Occipital lobe (tissue), 3 donors: ENCODE results near the gene MMP24. TPM values are rescaled to one million over a fixed set of nuclear protein-coding genes. Genes with fewer than 3 reads are reported as not detected.
"Not testable (repeated sequence)": the region's sequence is repeated elsewhere in the genome, so short reads cannot be mapped to it uniquely, and the experiment has no call there.

Experiments used
- DNase-seq: peaks from one replicate; lab custom pipeline; 2025; lab: John Stamatoyannopoulos, UW
- small RNA-seq: library from RNA; depleted of rRNA; stranded (forward); fragments of <200 nt; gene quantifications from one replicate; pipeline ENCODE3, GENCODE V24; 2014
- total RNA-seq: library from RNA; depleted of rRNA; stranded (reverse); fragments of >200 nt; gene quantifications from one replicate; pipeline ENCODE4 v1.2.3, GENCODE V29; 2014

MMP24 gene
- total RNA-seq, 1 donor from 2014 or later, result 76.1 TPM

DNA sequence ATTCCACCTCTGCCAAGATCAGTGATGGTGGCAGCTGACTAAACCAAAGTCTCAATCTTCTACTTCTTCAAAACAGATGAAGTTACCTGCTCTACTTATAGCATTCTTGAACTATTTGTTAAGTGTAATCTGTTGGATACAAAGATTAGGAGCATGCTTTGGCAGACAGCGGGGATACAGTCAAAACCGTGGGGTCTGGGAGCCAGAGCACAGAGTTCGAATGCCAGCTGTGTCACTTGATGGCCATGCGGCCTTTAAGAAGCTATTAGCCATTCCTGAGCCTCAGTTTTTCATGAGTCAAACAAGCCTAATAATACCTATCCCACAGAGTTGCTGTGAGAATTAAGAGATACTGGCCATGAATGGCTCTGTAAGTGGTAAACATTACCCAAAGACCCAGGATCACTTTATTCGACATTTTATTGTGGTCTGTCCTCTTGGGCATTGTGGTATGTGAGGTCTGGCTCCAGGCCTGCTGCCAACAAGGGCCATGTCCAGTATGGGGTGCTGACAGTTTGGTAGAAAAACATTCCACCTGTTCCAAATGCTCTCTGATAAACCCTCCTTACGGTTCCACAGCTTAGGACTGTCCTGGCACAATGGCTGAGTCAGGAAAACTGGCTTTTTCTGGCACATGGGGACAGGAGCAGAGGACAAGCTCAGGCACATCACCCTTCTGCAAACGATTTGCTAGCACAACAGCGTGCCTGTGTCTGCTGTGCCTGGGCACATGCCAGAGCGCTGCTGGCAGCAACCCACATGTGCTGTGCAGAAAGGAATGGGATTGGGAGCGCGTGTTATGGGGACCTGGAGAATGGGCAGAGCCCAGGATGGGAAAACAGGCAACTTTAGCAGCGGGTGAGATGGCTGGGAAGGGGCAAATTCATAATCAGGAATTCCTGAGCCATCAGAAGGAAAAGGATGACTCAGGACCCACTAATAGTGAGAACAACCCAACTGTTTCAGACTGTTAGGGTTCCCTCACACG is 81.5 kb downstream of the MMP24 start:
- DNase-seq, result peak; percentile 50

DNA sequence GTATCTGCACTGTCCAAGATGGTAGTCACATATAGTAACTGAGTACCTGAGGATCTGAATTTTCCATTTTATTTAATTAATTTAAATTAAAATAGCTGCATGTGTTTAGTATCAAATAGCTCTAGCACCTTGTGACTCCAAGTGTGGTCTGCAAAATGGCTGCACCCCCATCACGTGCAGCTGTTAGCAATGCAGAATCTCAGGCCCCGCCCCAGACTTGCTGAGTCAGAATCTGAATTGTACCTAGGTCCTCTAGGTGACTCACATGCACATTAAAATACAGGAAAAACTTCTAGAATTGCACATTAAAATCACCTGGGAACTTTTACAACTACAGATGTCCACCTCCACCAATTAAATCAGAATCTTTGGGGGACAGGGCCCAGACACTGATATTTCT is 84.9 kb downstream of the MMP24 start:
- no peak for DNase-seq

DNA sequence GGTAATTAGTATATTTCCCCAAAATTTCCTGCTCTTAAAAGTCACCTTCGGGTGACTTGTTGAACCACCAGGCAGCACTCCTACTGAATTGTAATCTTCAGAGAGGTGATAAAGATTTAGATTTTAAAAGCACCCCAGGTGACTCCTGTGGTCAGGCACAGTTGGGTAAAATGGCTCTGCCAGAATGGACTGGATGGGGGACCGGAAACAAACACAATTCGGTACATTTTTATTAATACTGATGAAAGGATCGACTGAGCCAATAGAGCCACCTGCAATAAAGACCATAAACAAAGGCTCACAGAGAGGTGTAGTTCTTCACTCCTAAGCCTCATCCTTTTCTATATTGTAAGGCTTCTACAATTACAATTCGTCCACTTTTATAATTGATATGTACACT is 85.3 kb downstream of the MMP24 start:
- no peak for DNase-seq

DNA sequence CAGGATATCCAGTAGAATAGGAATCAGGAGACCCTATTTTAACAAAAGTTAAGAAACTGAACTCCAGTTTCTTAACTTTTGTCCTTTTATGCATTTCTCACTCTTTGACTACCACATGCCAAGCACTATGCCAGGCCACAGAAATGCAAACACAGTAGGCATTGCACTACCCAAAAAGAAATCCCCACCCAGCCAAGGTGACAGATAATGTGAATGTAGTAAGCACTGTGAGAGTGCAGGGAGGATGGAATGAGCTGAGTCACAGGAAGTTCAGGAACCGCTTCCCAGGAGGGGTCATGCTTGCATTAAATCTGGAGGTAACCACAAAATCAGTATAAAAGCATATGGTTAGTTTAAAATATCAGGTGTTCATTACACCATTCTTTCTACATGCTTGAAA is 85.8 kb downstream of the MMP24 start:
- no peak for DNase-seq

DNA sequence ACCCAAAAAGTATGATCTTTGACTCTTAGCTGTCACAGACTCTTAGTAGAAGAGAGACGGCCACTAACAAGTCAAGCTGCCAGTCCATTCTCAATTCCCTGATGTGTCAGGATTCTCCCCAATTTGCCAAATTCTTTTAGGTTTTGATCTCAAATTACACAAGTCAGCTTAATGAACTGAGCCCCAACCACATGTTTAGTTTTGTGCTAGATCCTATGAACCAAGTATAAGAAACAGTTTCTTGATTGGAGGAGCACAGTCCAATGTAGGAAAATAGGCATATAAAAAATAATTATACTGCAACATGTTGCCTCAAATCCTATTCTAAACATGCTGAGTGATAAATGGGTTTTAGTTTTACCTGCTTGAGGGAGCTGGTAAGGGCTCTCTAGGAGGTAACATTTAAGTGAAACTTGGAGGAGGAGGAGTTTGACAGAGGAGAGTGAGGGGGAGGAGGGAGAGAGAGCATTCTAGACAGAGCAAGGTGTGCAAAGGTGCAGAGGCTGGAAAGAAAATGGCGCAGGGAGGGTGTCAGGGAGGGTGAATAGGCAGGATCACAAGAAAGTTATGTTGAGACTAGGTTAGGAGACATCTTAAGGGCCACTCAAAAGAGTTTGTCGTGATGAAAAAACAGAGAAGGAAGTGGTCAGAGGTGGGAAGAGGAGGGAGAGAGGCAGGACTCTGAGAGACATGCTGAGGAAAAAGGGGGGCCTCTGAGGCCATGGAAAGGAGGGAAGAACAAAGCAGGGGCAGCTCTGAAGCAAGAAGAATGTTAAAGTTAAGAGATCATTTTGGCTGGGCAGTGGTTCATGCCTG is 88.5 kb downstream of the MMP24 start:
- DNase-seq, result no peak

DNA sequence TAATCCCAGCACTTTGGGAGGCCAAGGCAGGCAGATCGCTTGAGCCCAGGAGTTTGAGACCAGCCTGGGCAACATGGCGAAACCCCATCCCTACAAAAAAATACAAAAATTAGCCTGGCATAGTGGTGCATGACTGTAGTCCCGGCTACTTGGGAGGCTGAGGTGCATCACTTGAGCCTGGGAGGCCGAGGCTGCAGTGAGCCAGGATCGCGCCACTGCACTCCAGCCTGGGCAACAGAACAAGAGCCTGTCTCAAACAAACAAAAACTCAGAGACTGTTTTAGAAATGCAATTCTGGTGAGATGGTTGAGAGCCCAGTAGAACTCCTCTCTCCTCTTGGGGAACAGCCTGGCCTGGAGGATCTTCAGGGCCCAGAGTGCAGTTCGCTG is 89.1 kb downstream of the MMP24 start:
- DNase-seq, result not testable (repeated sequence)

DNA sequence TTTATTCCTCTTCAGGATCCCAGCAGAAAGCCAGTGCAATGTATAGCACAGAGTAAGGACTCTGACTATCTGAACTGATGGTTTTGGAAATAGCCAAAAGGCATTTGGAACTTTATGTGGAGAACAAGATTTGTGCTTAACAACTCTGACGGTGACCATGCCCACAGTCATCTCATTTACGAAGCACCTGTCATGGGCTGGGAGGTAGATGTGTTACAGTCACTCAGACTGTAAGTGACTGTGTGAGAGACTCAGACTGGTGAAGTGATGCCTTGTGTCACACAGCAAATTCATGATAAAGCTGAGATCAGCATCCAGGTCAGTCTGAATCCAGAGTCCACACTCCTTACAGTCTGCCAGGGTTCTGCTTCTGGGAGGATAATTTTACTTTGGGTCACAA is 89.6 kb downstream of the MMP24 start:
- no peak for DNase-seq

DNA sequence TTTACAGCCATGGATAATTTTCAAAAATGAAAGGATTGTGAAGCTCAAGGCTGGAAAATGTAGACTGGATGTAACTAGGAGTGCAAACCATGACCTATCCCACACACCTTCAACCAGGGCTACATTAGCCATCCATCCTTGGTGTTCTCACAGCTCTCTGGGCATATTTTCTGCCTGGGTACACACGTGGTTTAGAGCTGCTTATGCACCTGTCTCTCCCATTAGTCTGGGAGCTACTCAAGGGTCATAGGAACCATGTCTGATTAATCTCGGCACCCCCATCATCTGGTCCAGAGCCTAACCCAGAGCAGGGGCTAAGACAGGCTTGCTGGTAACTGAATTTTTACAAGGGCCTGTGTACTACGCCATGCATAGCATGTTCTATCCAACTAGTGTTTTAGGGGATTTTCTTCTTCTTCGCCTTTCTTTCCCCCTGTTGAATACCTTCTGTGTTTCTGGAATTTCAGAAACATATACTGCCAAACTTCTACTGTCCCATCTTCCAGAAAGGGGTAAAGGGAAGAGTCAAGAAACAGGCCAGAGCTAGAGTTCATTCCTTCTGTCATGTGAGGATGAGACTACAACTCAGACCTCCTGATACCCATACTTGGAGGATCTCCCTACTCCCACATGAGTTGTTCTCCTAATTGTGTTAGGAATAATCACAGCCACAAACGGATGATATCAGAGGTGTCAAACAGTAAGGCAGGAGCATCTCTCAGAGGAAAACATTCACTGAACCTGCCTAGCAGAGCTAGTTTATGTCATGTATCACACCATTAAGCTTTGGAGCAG is 91.1 kb downstream of the MMP24 start:
- no peak for DNase-seq

DNA sequence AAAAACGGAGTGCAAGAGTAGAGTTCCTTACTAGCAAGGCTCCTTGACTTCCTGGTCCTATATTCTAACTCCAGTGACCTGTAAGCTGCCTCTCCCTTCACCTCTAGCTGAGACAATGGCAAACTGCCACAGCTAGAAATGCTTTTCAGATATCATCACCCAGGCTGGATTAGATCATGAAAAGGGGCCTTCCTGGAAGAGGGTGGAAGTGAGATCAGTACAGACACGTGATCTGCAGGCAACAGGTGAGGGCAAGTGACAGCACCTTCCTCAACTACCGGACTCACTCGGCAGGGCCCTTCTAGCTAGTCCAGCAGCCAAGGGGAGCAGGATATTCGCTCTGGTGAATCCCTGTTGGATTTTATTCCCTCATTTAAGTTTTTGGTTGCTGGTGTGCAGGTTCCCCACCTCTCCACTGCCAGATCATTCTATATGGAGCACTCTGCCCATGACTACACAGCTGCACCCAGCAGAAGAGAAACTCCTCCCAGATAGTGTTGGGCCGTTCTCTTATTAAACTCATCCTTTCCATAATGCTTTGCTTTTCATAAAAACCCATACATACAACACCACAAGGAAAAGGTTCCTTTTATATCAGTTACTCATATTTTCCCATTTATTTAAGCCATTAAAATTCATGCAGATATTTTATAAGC is 92.1 kb downstream of the MMP24 start:
- no peak for DNase-seq

DNA sequence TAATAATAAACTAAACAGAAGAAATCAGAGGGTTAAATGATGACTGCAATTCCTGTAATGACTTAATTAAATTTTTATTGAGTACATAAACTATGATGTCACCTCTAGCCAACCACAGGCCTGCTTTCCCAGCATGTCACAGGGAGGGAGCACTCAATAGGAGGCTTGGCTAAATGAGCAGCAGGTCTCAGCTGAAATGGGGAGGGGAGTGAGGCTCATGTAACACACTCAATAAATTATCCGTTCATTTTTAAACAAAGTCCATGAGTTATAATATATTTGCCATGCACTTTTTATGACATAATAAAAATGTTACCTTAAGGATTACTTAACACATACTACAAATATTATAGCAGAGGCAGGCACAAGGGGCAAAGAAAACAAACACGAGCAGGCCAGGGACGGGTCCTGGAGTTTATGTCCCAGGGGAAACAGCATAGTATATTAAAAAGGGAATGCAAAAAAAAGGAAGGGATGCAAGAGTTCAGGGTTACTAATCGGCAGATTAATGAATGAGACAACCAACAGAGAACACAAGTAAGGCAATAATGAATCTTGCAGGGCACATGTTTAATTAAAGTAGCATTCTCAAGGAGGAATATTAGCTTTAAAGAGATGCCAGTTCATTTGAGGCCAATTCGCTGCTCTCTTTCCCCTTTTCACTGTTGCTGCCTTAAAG is 92.8 kb downstream of the MMP24 start:
- no peak for DNase-seq

DNA sequence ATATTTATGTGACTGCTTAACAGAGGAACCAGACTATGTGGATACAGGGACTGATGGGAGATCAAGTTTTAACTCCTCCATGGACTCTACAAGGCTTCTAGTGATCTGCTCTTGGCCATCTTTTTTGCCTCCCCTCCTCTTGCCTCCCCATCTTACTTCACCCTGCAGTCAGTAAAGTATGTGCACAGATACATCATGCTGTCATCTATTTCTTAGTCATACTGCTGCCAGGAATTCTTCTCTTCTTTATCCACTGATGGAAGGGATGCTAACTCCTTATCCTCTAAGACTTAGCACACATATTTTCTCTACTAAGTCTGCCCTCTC is 93.3 kb downstream of the MMP24 start:
- no peak for DNase-seq

DNA sequence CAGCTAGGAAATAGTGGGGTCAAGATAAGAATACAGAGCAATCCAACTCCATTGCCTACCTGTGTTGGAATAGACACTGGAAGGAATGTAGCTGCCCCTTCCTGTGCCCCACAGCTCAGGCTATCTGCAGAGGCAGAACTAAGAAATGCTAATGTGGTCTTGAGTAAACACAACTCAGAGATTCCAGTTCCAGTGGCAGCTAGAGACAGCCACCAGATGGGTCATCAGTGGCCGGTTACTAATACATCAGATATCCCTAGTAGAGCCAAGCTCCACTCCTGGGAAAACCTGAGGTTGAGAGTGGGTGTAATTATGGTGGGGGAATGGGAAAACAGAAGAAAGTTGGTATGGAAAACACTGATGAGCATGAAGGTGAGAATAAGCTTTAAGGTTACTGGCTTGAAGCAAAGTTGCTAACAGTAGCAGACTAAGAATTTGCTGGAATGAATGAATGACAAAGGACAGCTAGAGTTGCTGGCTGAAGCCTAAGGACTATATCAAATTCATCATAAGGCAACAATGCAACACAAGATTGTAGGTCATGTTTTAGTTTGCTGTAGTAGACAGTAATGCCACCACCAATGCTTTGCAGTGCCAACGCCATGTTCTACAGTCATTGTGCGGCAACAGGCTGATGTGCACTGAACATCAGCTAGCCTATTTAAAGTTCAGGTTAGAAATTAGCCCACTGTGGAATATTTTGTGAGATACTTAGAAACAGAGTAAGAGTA is 94.1 kb downstream of the MMP24 start:
- DNase-seq, result no peak

DNA sequence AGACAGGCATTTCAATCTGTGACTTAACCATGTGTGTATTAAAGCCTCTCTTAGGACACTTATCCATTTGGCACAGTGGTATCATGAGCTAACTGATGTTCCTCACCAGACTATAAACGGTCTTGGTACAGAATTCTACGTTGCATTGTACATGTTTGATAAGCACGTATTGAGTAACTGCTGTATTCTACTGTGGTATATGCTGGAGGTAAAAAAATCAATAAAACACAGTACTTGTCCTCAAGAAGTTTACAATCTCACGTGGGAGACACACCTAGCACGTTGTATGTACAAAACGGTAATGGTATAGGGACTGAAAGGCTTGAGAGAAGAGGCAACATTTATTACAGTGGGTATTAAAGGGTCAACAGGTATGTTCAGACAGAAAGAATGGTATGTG is 98.9 kb downstream of the MMP24 start:
- no peak for DNase-seq

DNA sequence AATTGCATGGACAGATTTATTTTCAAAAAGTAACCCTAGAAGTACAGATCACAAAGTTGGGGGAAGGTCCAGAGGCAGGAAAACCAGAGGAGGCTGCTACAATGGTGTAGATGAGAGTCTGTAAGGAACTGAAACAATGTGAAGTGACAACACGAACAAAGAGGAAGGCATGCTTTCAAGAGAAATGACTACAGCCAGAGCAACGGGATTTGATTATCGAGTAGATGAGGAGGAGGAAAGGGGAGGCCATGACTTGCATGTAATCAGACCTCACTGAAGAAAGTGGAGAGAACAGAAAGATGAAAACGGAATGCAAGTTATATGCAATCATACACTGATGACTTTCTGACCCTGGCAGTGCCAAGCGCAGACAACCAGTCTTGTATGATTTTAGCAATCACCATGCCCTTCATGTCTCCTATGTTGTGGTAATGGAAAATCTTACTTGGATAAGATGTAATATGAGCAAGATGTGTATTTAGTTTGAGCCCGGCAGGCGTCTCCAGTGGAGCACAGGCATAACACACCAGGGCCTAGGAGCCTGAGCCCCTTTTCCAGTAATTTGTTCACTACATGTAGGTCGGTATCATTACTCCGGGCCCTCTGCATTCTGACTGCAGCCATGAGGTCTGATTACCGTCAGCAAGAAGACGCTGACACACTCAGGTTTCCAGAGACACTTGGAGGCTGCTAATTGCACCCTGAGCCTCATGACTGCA is 99.7 kb downstream of the MMP24 start:
- DNase-seq, result no peak

Small RNA genes within 50 kb of the gene (small RNA-seq; reads per million reads assigned to genes)
- gene MT1P3, result not detected
- not detected for gene RNA5SP483

Other genes starting within 250 kb of the MMP24 start
- 45.9 TPM for gene TRPC4AP, start 133.9 kb upstream of the MMP24 start, total RNA-seq
- 13.1 TPM for gene EDEM2, start 79.4 kb upstream of the MMP24 start, total RNA-seq
- gene PROCR, start 54.6 kb upstream of the MMP24 start, total RNA-seq, result 4.7 TPM
- gene MMP24OS, start 51.4 kb downstream of the MMP24 start, total RNA-seq, result 1.9 TPM
- gene EIF6, start 58.1 kb downstream of the MMP24 start, total RNA-seq, result 58.3 TPM
- not detected for gene FAM83C, start 65.7 kb downstream of the MMP24 start, total RNA-seq
- 28.5 TPM for gene UQCC1, start 185.3 kb downstream of the MMP24 start, total RNA-seq
- gene GDF5, start 211.5 kb downstream of the MMP24 start, total RNA-seq, result 0.62 TPM
- gene CEP250, start 228.9 kb downstream of the MMP24 start, total RNA-seq, result 21.8 TPM